ENCODE measurements around the gene POLE2.

DNA sequence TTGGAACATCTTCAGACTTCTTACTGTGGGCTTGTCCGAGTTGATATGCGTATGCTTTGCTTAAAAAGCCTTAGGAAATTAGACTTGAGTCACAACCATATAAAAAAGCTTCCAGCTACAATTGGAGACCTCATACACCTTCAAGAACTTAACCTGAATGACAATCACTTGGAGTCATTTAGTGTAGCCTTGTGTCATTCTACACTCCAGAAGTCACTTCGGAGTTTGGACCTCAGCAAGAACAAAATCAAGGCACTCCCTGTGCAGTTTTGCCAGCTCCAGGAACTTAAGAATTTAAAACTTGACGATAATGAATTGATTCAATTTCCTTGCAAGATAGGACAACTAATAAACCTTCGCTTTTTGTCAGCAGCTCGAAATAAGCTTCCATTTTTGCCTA is 80.4 kb downstream of the POLE2 start:
- TF ChIP-seq EZH2 (IDR thresholded peaks at IDR 0.05), result no peak
- TF ChIP-seq, protein P1, sequence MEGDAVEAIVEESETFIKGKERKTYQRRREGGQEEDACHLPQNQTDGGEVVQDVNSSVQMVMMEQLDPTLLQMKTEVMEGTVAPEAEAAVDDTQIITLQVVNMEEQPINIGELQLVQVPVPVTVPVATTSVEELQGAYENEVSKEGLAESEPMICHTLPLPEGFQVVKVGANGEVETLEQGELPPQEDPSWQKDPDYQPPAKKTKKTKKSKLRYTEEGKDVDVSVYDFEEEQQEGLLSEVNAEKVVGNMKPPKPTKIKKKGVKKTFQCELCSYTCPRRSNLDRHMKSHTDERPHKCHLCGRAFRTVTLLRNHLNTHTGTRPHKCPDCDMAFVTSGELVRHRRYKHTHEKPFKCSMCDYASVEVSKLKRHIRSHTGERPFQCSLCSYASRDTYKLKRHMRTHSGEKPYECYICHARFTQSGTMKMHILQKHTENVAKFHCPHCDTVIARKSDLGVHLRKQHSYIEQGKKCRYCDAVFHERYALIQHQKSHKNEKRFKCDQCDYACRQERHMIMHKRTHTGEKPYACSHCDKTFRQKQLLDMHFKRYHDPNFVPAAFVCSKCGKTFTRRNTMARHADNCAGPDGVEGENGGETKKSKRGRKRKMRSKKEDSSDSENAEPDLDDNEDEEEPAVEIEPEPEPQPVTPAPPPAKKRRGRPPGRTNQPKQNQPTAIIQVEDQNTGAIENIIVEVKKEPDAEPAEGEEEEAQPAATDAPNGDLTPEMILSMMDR (IDR thresholded peaks at IDR 0.05), result no peak

Data from neural progenitor cell (in vitro differentiated cells).